ENCODE data around the gene MARCHF2.
"Not testable (repeated sequence)": the region's sequence is repeated elsewhere in the genome, so short reads cannot be mapped to it uniquely, and the experiment has no call there.

The MARCHF2 gene

GRCh38 chr19:8412783-8413628 is at the start of gene MARCHF2:
MARCHF2 (plus strand) TSS chr19:8413305; CDS start chr19:8421841, 8,536 bp downstream.
- DNase-seq (ENCODE audit: low read depth in 2 of 2): peak; percentile 88 to 94

GRCh38 chr19:8363803-8364771 is 49.0 kb upstream of the MARCHF2 start, which contains the start of gene ANGPTL4:
ANGPTL4 (plus strand) TSS chr19:8364155; CDS start chr19:8364322, 167 bp downstream.
- DNase-seq (ENCODE audit: low read depth in 2 of 2): peak; percentile 59 to 77

- no peak for DNase-seq (ENCODE audit: low read depth in 2 of 2)
Measured at GRCh38 chr19:8366121-8366581, 47.0 kb upstream of the MARCHF2 start.

- no peak for DNase-seq (ENCODE audit: low read depth in 2 of 2)
Measured at GRCh38 chr19:8366961-8367326, 46.2 kb upstream of the MARCHF2 start.

GRCh38 chr19:8367327-8368001 is 45.6 kb upstream of the MARCHF2 start:
- no peak for DNase-seq (ENCODE audit: low read depth in 2 of 2)

GRCh38 chr19:8370176-8371010 is 42.7 kb upstream of the MARCHF2 start:
- DNase-seq (ENCODE audit: low read depth in 2 of 2): no peak

- DNase-seq (ENCODE audit: low read depth in 2 of 2): no peak
Measured at GRCh38 chr19:8371011-8371804, 41.9 kb upstream of the MARCHF2 start.

- no peak for DNase-seq (ENCODE audit: low read depth in 2 of 2)
Measured at GRCh38 chr19:8373867-8374813, 39.0 kb upstream of the MARCHF2 start.

- not testable (repeated sequence) for DNase-seq (ENCODE audit: low read depth in 2 of 2)
Measured at GRCh38 chr19:8375766-8376165, 37.3 kb upstream of the MARCHF2 start.

GRCh38 chr19:8376373-8376974 is 36.6 kb upstream of the MARCHF2 start:
- not testable (repeated sequence) for DNase-seq (ENCODE audit: low read depth in 2 of 2)

- DNase-seq (ENCODE audit: low read depth in 2 of 2): no peak
Measured at GRCh38 chr19:8377598-8377997, 35.5 kb upstream of the MARCHF2 start.

- not testable (repeated sequence) for DNase-seq (ENCODE audit: low read depth in 2 of 2)
Measured at GRCh38 chr19:8379156-8379891, 33.8 kb upstream of the MARCHF2 start.

- DNase-seq (ENCODE audit: low read depth in 2 of 2): not testable (repeated sequence)
Measured at GRCh38 chr19:8384569-8384968, 28.5 kb upstream of the MARCHF2 start.

GRCh38 chr19:8385103-8385502 is 28.0 kb upstream of the MARCHF2 start:
- not testable (repeated sequence) for DNase-seq (ENCODE audit: low read depth in 2 of 2)

- not testable (repeated sequence) for DNase-seq (ENCODE audit: low read depth in 2 of 2)
Measured at GRCh38 chr19:8385566-8385965, 27.5 kb upstream of the MARCHF2 start.

- not testable (repeated sequence) for DNase-seq (ENCODE audit: low read depth in 2 of 2)
Measured at GRCh38 chr19:8386419-8386818, 26.7 kb upstream of the MARCHF2 start.

GRCh38 chr19:8386990-8387389 is 26.1 kb upstream of the MARCHF2 start:
- no peak for DNase-seq (ENCODE audit: low read depth in 2 of 2)

All from stimulated activated CD8-positive, alpha-beta memory T cell treated with anti-CD3 and anti-CD28 coated beads, Interleukin-7, amount 100 ng/mL, for 4 hours (primary cell).